K562 (cell line): ENCODE measurements around the gene CEP120. TPM values are rescaled to one million over a fixed set of nuclear protein-coding genes. Genes with fewer than 3 reads are reported as not detected.
"Not testable (repeated sequence)": the region's sequence is repeated elsewhere in the genome, so short reads cannot be mapped to it uniquely, and the experiment has no call there.

Experiments
- ATAC-seq: fragments of 200-7000 bp; cut with Tn5 transposase; 3 replicates; pipeline ENCODE4 v1.9.1; 2020; ENCODE audit warnings: moderate library complexity
- BruUV-seq: library from RNA; stranded (reverse); fragments of 400-500 nt; replicated peaks from 2 replicates; lab custom pipeline; 2021; lab: Mats Ljungman, UMichigan
- CTCF ChIA-PET: fragments of 300-600 bp; formaldehyde crosslinking; extraction: SDS; loops from one replicate; lab custom pipeline; 2021; ENCODE audit warnings: low intra/inter-chr PET ratio; lab: Yijun Ruan, JAX
- POLR2A ChIA-PET: fragments of 300-600, 350-650 bp; sonication (Branson Sonifier 250); formaldehyde crosslinking; extraction: SDS; loops from one replicate; lab custom pipeline; 2021; ENCODE audit warnings: antibody characterized with exemption, inconsistent platforms; lab: Yijun Ruan, JAX
- DNase-seq, 4 experiments: peaks; one replicate each; pipeline versions ENCODE4 v3.0.0 to v3.0.0-alpha.2; 2011 to 2018; ENCODE audit warnings: low spot score in 3 of 4, mixed read lengths in 3 of 4; ENCODE audit errors: extremely low read depth in 1 of 4
- FAIRE-seq: peaks from 2 replicates; lab custom pipeline; 2011; peaks lifted over from hg19 to GRCh38; lab: Jason Lieb, UNC
- H2AFZ ChIP-seq: 2 replicates; pipeline ENCODE4 v1.6.0; 2011; ENCODE audit warnings: low read depth, low read length, control low read depth, inconsistent platforms
- H3K27ac ChIP-seq: fragments of 200-600 bp; 3 replicates; pipeline ENCODE4 v1.8.0; 2011; ENCODE audit warnings: low read depth, mild to moderate bottlenecking, control low read depth, inconsistent platforms, low read length, moderate library complexity, mixed read lengths; ENCODE audit errors: extremely low read depth
- H3K27me3 ChIP-seq, 2 experiments: fragments of 300-600 bp in 1 of 2; 2 replicates in 1 of 2; 3 replicates in 1 of 2; pipeline versions ENCODE4 v1.6.0 to v1.8.0; 2011; ENCODE audit warnings: inconsistent platforms in 2 of 2, low read length in 2 of 2, mild to moderate bottlenecking in 1 of 2, mixed read lengths in 1 of 2, moderate library complexity in 1 of 2; ENCODE audit not compliant: control insufficient read depth in 2 of 2, insufficient read depth in 2 of 2
- H3K36me3 ChIP-seq: fragments of 300-600 bp; 3 replicates; pipeline ENCODE4 v1.8.0; 2011; ENCODE audit warnings: mild to moderate bottlenecking, low read length, inconsistent platforms; ENCODE audit not compliant: control insufficient read depth, insufficient read depth
- H3K4me1 ChIP-seq, 2 experiments: fragments of 200-600 bp in 1 of 2; replicated peaks in 1 of 2; 2 replicates in 1 of 2; 3 replicates in 1 of 2; pipeline versions ENCODE4 v1.5.1 to v1.8.0; 2011; ENCODE audit warnings: inconsistent platforms in 2 of 2, low read length in 2 of 2, mild to moderate bottlenecking in 1 of 2, mixed read lengths in 1 of 2, moderate library complexity in 1 of 2; ENCODE audit not compliant: control insufficient read depth in 2 of 2, insufficient read depth in 2 of 2
- H3K4me2 ChIP-seq: 2 replicates; pipeline ENCODE4 v1.6.1; 2011; ENCODE audit warnings: low read length, control low read depth, inconsistent platforms, mixed read lengths; ENCODE audit not compliant: insufficient read depth
- H3K4me3 ChIP-seq: fragments of 200-600 bp; sonication (generic), shearing (Covaris generic); 2 replicates; pipeline ENCODE4 v1.5.1; 2016; ENCODE audit warnings: control low read depth, inconsistent platforms
- H3K79me2 ChIP-seq: fragments of 200-600 bp; 3 replicates; pipeline ENCODE4 v1.8.0; 2011; ENCODE audit warnings: low read length, inconsistent platforms; ENCODE audit not compliant: control insufficient read depth, insufficient read depth
- H3K9ac ChIP-seq, 2 experiments: 2 replicates each; pipeline versions ENCODE4 v1.6.0 to v1.6.1; 2011; ENCODE audit warnings: low read depth in 2 of 2, low read length in 2 of 2, control low read depth in 1 of 2, inconsistent platforms in 1 of 2, mild to moderate bottlenecking in 1 of 2, mixed read lengths in 1 of 2; ENCODE audit not compliant: insufficient read depth in 1 of 2
- H3K9me1 ChIP-seq: one replicate; pipeline ENCODE4 v1.6.0; 2011; ENCODE audit warnings: inconsistent platforms, mild to moderate bottlenecking, low read length, moderate library complexity; ENCODE audit not compliant: control insufficient read depth, insufficient read depth
- H3K9me3 ChIP-seq: replicated peaks from 2 replicates; pipeline ENCODE4 v1.5.1; 2011; ENCODE audit warnings: low read depth, low read length, inconsistent platforms; ENCODE audit not compliant: control insufficient read depth, insufficient read depth
- H4K20me1 ChIP-seq: replicated peaks from 2 replicates; pipeline ENCODE4 v1.6.1; 2011; ENCODE audit warnings: low read length, inconsistent platforms, mixed read lengths; ENCODE audit not compliant: control insufficient read depth, insufficient read depth
- BRCA1 ChIP-seq, 2 experiments: fragments of 450-650 bp in 1 of 2; sonication (generic) in 1 of 2; formaldehyde crosslinking in 1 of 2; IDR thresholded peaks; 2 replicates each; pipeline versions ENCODE4 v1.5.0 to v1.6.1; 2017 to 2020; ENCODE audit warnings: mild to moderate bottlenecking in 1 of 2, missing genetic modification reagents in 1 of 2
- CCNT2 ChIP-seq: IDR thresholded peaks from 2 replicates; pipeline ENCODE4 v1.6.1; 2011; ENCODE audit warnings: borderline replicate concordance, low read depth, mild to moderate bottlenecking, moderate library complexity, mixed read lengths, low read length; ENCODE audit not compliant: insufficient read length; ENCODE audit errors: extremely low read depth
- CREBBP ChIP-seq: IDR thresholded peaks from one replicate; pipeline ENCODE4 v1.6.1; 2012; ENCODE audit warnings: low read depth, mild to moderate bottlenecking, control low read depth, inconsistent platforms, low read length
- FOXK1 ChIP-seq: sonication (generic); formaldehyde crosslinking; IDR thresholded peaks from 2 replicates; pipeline ENCODE4 v1.8.0; 2022; ENCODE audit warnings: missing genetic modification reagents, mild to moderate bottlenecking, borderline replicate concordance
- HNRNPK ChIP-seq: fragments of 200-400 bp; formaldehyde crosslinking; IDR thresholded peaks from one replicate; pipeline ENCODE4 v1.6.1; 2018; ENCODE audit warnings: mild to moderate bottlenecking, low read depth, low read length; ENCODE audit not compliant: poor library complexity, severe bottlenecking
- SLC30A9 ChIP-seq: fragments of 250-450 bp; sonication (Bioruptor Pico); IDR thresholded peaks from 2 replicates; pipeline ENCODE4 v1.8.0; 2022; ENCODE audit warnings: mild to moderate bottlenecking, moderate library complexity
- ZNF407 ChIP-seq: fragments of 450-650 bp; IDR thresholded peaks from 2 replicates; pipeline ENCODE4 v1.6.1; 2016; ENCODE audit warnings: low read depth
- WGBS: fragments of 100-300 bp; shearing (Covaris generic); methylation state at CpG from one replicate; pipeline ENCODE4 v1.1.6; 2016; ENCODE audit warnings: low coverage, mixed read lengths; ENCODE audit not compliant: insufficient coverage; ENCODE audit errors: missing lambda C conversion rate; 5-methylcytosine and 5-hydroxymethylcytosine counted together
- in situ Hi-C: fragments of 300-500 bp; cut with MboI; formaldehyde crosslinking; loops from 4 replicates; pipeline ENCODE4 v1.15.0; 2018; ENCODE audit warnings: inconsistent platforms, mixed read lengths
- intact Hi-C: fragments of 100-400 bp; cut with micrococcal nuclease; formaldehyde crosslinking; loops from 2 replicates; pipeline ENCODE4 v1.14.2; 2022
- polyA plus RNA-seq, 8 experiments: library from polyadenylated mRNA; depleted of rRNA in 4 of 8; stranded (reverse) in 5 of 8; unstranded in 3 of 8; fragments of >200 nt; fragmentation: Nextera tagmentation in 2 of 8; fragmentation: Illumina TruSeq in 1 of 8; extraction: Ambion mirVana in 2 of 8; extraction: Trizol in 1 of 8; gene quantifications; 2 replicates each; pipeline versions ENCODE4 v1.2.1 to v1.2.3, GENCODE V29; 2011 to 2014; ENCODE audit warnings: inconsistent platforms in 1 of 8, missing spikeins in 1 of 8
- total RNA-seq, 7 experiments: library from RNA; depleted of rRNA in 6 of 7; stranded (reverse); fragments of >200 nt in 6 of 7; fragmentation: Illumina TruSeq in 2 of 7; extraction: Trizol in 2 of 7; gene quantifications; 2 replicates each; pipeline versions ENCODE4 v1.2.1 to v1.2.3, GENCODE V29; 2011 to 2021; ENCODE audit warnings: low replicate concordance in 1 of 7

The CEP120 gene
- total and polyA plus RNA-seq, 9 of the 15 experiments (the other 6 are each of a cell fraction or from before 2014, with no cell fraction given): 3.3 to 24.9 (median 14.4) TPM

GRCh38 chr5:123412206-123412605 lies 11.0 kb downstream of the CEP120 start:
- DNase-seq (no peak), ATAC-seq (no peak), FAIRE-seq (no peak)
- H3K27me3 ChIP-seq: no peaks in the 10 kb centered on the region
- no peak overlapping the region for H3K9ac ChIP-seq
- H3K4me1 ChIP-seq: no peaks in the 10 kb centered on the region
- no peaks in the 10 kb centered on the region for H3K9me1 ChIP-seq
- H3K4me3 ChIP-seq: no peak overlapping the region
- H3K9me3 ChIP-seq: no peaks in the 10 kb centered on the region
- H3K36me3 ChIP-seq: peaks cover 54% of the 10 kb centered on the region
- no peak overlapping the region for H3K27ac ChIP-seq
- CTCF ChIA-PET: no interaction called here
- H2AFZ ChIP-seq: no peak overlapping the region
- no peaks in the 10 kb centered on the region for H3K79me2 ChIP-seq
- WGBS: 57% methylated on average over 3 of the region's 3 CpGs
- no TSS peak for BruUV-seq
- TF ChIP-seq HNRNPK (no peak), BRCA1 (IDR thresholded peaks at IDR 0.05) (no peak), BRCA1 (CRISPR knock-in tag; IDR thresholded peaks at IDR 0.05) (no peak), CCNT2 (no peak), FOXK1 (no peak), CREBBP (no peak), SLC30A9 (no peak), ZNF407 (no peak)
- POLR2A ChIA-PET: interaction anchor here (1.7 kb wide), 1 partner anchor 10 kb away, joined by 7 read pairs; the partner anchor contains the start of gene CEP120
- no peaks in the 10 kb centered on the region for H4K20me1 ChIP-seq
- in situ Hi-C loops (no loop called here), intact Hi-C loops (no loop called here)
- H3K4me2 ChIP-seq: no peak overlapping the region

DNA sequence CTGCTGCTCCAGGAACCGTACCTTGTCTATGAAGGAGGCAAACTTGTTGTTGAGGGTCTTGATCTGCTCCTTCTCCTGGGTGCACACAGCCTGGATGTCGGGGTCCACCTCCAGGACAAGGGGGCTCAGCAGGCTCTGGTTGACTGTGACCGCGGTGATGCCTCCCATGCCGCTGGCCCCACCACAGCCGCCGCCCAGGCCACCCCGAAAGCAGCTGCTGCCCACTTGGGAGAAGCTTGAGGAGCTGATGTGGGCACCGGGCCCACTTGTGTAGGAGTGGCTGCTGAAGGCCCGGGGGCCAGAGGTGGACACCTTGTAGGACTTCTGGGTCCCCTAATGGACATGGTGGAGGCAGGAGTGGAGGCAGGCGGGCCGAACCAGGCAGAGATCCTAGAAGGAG lies 21.2 kb downstream of the CEP120 start:
- CTCF ChIA-PET, BruUV-seq, H3K4me1 ChIP-seq, FAIRE-seq, H3K9me3 ChIP-seq, H3K27ac ChIP-seq, in situ Hi-C loops, H3K4me2 ChIP-seq, H3K27me3 ChIP-seq, ATAC-seq, H2AFZ ChIP-seq, DNase-seq, H3K9ac ChIP-seq, H3K4me3 ChIP-seq, H3K9me1 ChIP-seq, intact Hi-C loops, H4K20me1 ChIP-seq, POLR2A ChIA-PET, H3K79me2 ChIP-seq: not testable (repeated sequence)
- peaks cover 48% of the 10 kb centered on the region; the same call in 2 of the 3 replicates for H3K36me3 ChIP-seq
- WGBS: 67% methylated on average over 4 of the region's 12 CpGs
